Smooth muscle cell (in vitro differentiated cells): ENCODE data around the gene RPLP1. TPM values are rescaled to one million over a fixed set of nuclear protein-coding genes. Genes with fewer than 3 reads are reported as not detected.

ENCODE experiments used
- DNase-seq: peaks from one replicate; lab custom pipeline; 2025; ENCODE audit not compliant: unreplicated experiment; lab: John Stamatoyannopoulos, UW
- H2AFZ ChIP-seq: fragments of 200-600 bp; sonication (generic); 2 replicates; pipeline ENCODE4 v1.6.0; 2016; ENCODE audit warnings: antibody characterized with exemption, low read depth, mild to moderate bottlenecking
- H3F3A ChIP-seq: fragments of 200-600 bp; sonication (generic); 2 replicates; pipeline ENCODE4 v1.6.0; 2017; ENCODE audit warnings: antibody characterized with exemption, low read depth
- H3K27ac ChIP-seq: fragments of 200-600 bp; sonication (generic); 2 replicates; pipeline ENCODE4 v1.5.1; 2016; ENCODE audit warnings: low read depth, mild to moderate bottlenecking
- H3K27me3 ChIP-seq: fragments of 200-600 bp; sonication (generic); 2 replicates; pipeline ENCODE4 v1.6.1; 2016; ENCODE audit warnings: low read depth, mild to moderate bottlenecking
- H3K36me3 ChIP-seq: fragments of 200-600 bp; sonication (generic); 2 replicates; pipeline ENCODE4 v1.5.1; 2016; ENCODE audit warnings: low read depth
- H3K4me1 ChIP-seq: fragments of 200-600 bp; sonication (generic); 2 replicates; pipeline ENCODE4 v1.5.1; 2016; ENCODE audit warnings: low read depth
- H3K4me2 ChIP-seq: fragments of 200-600 bp; sonication (generic); 2 replicates; pipeline ENCODE4 v1.6.0; 2016; ENCODE audit warnings: mild to moderate bottlenecking
- H3K4me3 ChIP-seq: fragments of 200-600 bp; sonication (generic); 2 replicates; pipeline ENCODE4 v1.5.1; 2016; ENCODE audit warnings: mild to moderate bottlenecking
- H3K79me2 ChIP-seq: fragments of 200-600 bp; sonication (generic); 2 replicates; pipeline ENCODE4 v1.6.0; 2016; ENCODE audit warnings: low read depth, mild to moderate bottlenecking
- H3K9ac ChIP-seq: fragments of 200-600 bp; sonication (generic); 2 replicates; pipeline ENCODE4 v1.6.0; 2016; ENCODE audit warnings: low read depth
- H3K9me3 ChIP-seq: fragments of 200-600 bp; sonication (generic); replicated peaks from 2 replicates; pipeline ENCODE4 v1.5.1; 2016; ENCODE audit warnings: low read depth
- H4K20me1 ChIP-seq: fragments of 200-600 bp; sonication (generic); 2 replicates; pipeline ENCODE4 v1.6.0; 2016; ENCODE audit warnings: low read depth
- WGBS: methylation state at CpG from one replicate; pipeline ENCODE4 v1.1.7; 2016; ENCODE audit warnings: low lambda C conversion rate; 5-methylcytosine and 5-hydroxymethylcytosine counted together
- polyA plus RNA-seq: library from polyadenylated mRNA; unstranded; fragments of >200 nt; fragmentation: Nextera tagmentation; extraction: Ambion mirVana; gene quantifications from 2 replicates; pipeline ENCODE4 v1.2.1, GENCODE V29; 2016
- total RNA-seq: library from RNA; depleted of rRNA; stranded (reverse); fragments of >200 nt; gene quantifications from 2 replicates; pipeline ENCODE4 v1.2.3, GENCODE V29; 2014
- TF ChIP-seq, protein P1 (sequence below): fragments of 200-600 bp; sonication (generic); IDR thresholded peaks from 2 replicates; pipeline ENCODE4 v1.5.1; 2017; ENCODE audit warnings: borderline replicate concordance, mild to moderate bottlenecking, antibody characterized with exemption; ENCODE audit not compliant: insufficient read depth, poor library complexity, severe bottlenecking

RPLP1 gene
- total and polyA plus RNA-seq, 2 experiments from 2014 or later: 375 to 1,155 TPM

DNA sequence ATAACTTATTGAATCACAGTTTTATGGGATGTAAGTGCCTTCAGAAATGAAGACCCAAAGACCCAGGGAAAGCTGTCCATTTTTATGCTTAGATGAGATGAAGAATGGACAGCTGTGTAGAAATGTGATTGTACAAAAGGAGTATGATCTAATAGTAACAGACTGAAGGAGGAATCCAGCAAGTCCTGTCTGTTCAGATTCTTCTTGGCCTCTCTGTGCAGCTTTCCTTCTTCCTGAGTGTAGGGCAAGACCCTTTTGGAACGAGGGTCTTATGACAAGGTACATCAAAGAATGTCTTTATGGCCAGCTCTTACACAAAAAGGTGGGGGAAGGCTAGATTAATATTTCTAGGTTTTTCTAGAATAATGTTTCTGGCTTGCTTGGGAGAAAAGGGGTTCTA is 39.9 kb upstream of the RPLP1 start:
- peak overlapping the region; percentile 90 for H3K27ac ChIP-seq
- WGBS: 57% methylated on average over 1 of the region's 1 CpG
- no peak overlapping the region for H3K9ac ChIP-seq

DNA sequence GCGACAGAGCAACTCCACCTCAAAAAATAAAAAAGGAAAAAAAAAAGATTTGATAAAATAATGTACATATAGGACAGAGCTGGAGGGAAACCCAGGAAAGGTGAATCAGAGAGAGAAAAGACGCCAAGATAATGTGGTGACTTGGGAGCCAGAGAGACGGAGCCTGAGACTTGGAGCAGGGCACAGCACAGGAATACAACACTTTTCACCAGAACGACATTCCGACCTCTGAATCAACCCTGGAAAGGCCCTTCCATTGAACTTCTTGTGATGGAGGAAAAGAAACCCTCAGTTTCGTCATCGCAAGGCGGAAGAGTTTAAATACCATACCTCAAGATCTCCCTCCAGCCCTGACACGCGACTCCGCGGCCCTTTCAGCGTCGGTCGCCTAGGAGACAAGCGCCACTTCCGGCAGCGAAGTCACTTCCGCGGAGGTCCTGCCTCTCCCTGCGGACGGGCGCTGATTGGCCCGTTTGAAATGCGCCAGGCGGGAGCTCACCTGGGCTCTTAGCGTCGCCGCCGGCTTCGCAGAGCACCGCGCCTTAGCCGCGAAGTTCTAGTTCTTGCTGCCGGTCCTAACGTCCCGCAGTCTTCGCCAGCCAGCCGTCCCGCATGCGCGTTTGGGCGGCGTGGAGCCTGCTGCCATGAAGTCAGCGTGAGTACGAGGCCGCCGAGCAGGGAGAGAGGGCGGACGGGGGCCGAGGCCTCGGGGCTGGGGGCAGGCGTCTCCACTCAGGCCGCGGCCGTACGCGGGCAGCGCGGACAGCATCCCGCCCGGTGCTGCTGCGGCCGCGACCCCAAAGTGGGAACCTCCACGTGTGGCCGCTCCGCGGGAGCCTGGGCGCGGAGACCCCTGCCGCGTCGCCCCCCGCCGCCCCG is 38.6 kb upstream of the RPLP1 start, which contains the start of gene KIF23:
Gene KIF23, plus strand, starts transcription at position 528 of the 879 bp plus-strand sequence. Its CDS starts 117 bp downstream, at position 645.
- peaks cover 26% of the 10 kb centered on the region for H4K20me1 ChIP-seq
- peaks cover 15% of the 10 kb centered on the region for H3K4me1 ChIP-seq
- peak; percentile 62 for DNase-seq
- peak within 1 kb of the TSS; percentile 96 for H3K4me2 ChIP-seq
- H3K9ac ChIP-seq: peak within 1 kb of the TSS; percentile 85
- no peaks in the 10 kb centered on the region for H3K27me3 ChIP-seq
- peak within 1 kb of the TSS; percentile 77 for H3K4me3 ChIP-seq
- H3K9me3 ChIP-seq: no peaks in the 10 kb centered on the region
- 2% methylated on average over 56 of the region's 78 CpGs for WGBS
- H3K79me2 ChIP-seq: peaks cover 63% of the 10 kb centered on the region
- H3F3A ChIP-seq: peaks cover 6% of the 10 kb centered on the region
- TF ChIP-seq, protein P1, sequence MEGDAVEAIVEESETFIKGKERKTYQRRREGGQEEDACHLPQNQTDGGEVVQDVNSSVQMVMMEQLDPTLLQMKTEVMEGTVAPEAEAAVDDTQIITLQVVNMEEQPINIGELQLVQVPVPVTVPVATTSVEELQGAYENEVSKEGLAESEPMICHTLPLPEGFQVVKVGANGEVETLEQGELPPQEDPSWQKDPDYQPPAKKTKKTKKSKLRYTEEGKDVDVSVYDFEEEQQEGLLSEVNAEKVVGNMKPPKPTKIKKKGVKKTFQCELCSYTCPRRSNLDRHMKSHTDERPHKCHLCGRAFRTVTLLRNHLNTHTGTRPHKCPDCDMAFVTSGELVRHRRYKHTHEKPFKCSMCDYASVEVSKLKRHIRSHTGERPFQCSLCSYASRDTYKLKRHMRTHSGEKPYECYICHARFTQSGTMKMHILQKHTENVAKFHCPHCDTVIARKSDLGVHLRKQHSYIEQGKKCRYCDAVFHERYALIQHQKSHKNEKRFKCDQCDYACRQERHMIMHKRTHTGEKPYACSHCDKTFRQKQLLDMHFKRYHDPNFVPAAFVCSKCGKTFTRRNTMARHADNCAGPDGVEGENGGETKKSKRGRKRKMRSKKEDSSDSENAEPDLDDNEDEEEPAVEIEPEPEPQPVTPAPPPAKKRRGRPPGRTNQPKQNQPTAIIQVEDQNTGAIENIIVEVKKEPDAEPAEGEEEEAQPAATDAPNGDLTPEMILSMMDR: no peak
- peak within 1 kb of the TSS; percentile 52 for H2AFZ ChIP-seq
- peak within 1 kb of the TSS; percentile 90 for H3K27ac ChIP-seq
- H3K36me3 ChIP-seq: no peaks in the 10 kb centered on the region

More for the DNA sequence above, 39.9 kb upstream of the RPLP1 start:
- H3K4me2 ChIP-seq: peak overlapping the region; percentile 96
- H3K79me2 ChIP-seq: peaks cover 62% of the 10 kb centered on the region
- H3K4me3 ChIP-seq: peak overlapping the region; percentile 77
- H3K27me3 ChIP-seq: no peaks in the 10 kb centered on the region
- no peak overlapping the region for H2AFZ ChIP-seq
- H3K9me3 ChIP-seq: no peaks in the 10 kb centered on the region
- H3K4me1 ChIP-seq: peaks cover 15% of the 10 kb centered on the region
- TF ChIP-seq, protein P1: no peak
- H3K36me3 ChIP-seq: no peaks in the 10 kb centered on the region
- H4K20me1 ChIP-seq: peaks cover 31% of the 10 kb centered on the region
- H3F3A ChIP-seq: peaks cover 6% of the 10 kb centered on the region
- no peak for DNase-seq

DNA sequence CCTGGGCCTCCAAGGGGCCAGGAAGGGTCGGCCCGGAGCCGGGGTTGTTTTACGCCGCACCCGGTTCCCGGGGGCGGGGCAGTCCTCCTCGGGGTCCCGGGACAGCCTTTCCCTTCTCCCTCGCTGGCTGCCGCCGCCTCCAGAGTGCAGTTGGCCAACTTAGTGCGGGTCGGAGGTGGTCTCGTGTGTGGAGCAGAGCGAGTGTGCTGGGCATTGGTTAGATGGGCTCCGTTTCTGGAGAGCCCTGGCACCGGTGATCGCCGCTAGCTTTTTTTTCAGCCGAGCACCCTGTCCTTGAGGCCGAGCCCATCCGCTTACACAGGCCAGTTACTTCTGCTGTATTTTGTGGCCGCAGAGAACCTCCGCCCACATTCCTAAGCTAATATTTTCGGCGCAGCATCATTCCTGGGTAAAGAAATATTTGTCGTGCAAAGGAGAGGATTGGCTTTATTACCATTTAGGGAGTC is 37.9 kb upstream of the RPLP1 start:
- H3F3A ChIP-seq: peaks cover 6% of the 10 kb centered on the region
- peaks cover 67% of the 10 kb centered on the region for H3K79me2 ChIP-seq
- H3K4me3 ChIP-seq: peak overlapping the region; percentile 77
- no peaks in the 10 kb centered on the region for H3K36me3 ChIP-seq
- H3K9ac ChIP-seq: peak overlapping the region; percentile 85
- WGBS: 2% methylated on average over 26 of the region's 29 CpGs
- TF ChIP-seq, protein P1: no peak
- H3K27me3 ChIP-seq: no peaks in the 10 kb centered on the region
- peaks cover 15% of the 10 kb centered on the region for H3K4me1 ChIP-seq
- peak; percentile 55 for DNase-seq
- H3K4me2 ChIP-seq: peak overlapping the region; percentile 96
- H3K27ac ChIP-seq: peak overlapping the region; percentile 90
- peak overlapping the region; percentile 52 for H2AFZ ChIP-seq
- peaks cover 26% of the 10 kb centered on the region for H4K20me1 ChIP-seq
- no peaks in the 10 kb centered on the region for H3K9me3 ChIP-seq
